NCI-H187 (cell line): Measurements from ENCODE around the gene ATP1B3.
"Not testable (repeated sequence)": the region's sequence is repeated elsewhere in the genome, so short reads cannot be mapped to it uniquely, and the experiment has no call there.

Experiments
- DNase-seq, 2 experiments: peaks; one replicate each; lab custom pipeline; 2025; lab: John Stamatoyannopoulos, UW

ATP1B3 gene

DNA sequence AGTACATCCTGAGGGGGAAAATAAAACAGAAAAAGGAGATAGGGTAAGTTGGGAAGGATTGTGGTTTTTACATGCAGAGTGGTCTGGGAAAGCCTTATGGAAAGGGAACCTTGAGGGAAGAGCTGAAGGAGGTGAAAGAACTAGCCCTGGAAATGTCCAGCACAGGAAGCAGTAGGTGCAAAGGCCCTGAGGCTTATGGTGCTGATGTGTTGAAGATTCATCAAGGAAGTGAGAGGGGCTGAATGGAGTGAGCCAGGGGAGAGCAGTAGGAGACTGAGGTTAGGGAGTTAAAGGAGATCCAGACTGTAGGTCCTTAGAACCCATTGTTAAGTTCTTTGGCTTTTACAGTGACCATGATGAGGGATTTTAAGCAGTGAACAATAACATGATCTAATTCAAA lies 33.0 kb downstream of the ATP1B3 start:
- no peak for DNase-seq

DNA sequence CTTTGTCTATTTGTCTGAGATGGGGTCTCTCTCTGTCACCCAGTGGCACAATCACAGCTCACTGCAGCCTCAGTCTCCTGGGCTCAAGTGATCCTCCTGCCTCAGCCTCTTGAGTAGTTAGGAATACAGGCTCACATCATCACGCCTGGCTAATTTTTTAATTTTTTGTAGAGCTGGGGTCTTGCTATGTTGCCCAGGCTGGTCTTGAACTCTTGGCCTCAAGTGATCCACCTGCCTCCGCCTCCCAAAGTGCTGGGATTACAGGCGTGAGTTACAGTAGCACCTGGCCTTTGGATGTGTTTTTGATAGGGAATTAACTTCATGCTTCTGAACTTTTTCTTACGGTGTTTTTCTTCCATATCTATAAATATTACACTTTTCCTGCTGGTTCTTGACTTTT lies 33.5 kb downstream of the ATP1B3 start:
- not testable (repeated sequence) for DNase-seq

GRCh38 chr3:141913150-141913811 lies 36.8 kb downstream of the ATP1B3 start:
- DNase-seq: no peak

- no peak for DNase-seq
Observed at GRCh38 chr3:141914311-141914710, 37.9 kb downstream of the ATP1B3 start.

DNA sequence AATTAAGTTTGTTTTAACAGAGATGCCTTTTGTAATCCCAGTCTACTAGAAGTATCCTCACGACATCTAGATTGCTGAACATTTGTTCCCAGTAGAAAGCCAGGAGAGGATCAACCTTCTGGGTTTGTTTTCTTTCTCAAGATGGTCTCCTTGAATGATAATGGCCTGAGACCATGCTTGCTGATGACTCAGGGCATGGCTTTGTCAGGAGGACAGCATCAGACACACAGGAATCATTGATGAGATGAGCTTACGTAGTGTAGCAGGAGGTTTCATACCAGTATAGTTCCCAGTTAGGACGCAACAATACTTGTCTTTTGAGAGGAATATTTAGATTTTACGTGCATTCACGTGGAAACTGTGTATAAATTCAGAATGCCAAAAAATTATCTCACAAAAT lies 38.6 kb downstream of the ATP1B3 start:
- DNase-seq: no peak

DNA sequence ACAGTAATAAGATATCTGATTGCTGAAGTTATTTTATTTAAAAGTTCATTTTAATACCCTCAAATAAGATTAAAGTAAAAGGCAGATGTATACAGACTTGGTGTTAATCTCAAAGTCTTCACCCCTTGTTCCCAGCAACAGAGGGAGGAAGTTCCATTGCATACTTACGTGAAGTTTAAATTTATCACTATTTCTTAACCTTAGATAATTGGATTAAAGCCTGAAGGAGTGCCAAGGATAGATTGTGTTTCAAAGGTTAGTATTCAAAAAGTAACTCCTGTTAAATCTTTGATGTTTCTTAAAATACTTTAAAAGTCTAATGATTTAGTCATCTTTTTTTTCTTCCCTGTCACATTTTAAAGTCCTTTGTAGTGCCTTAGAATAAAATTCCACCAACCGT lies 39.3 kb downstream of the ATP1B3 start:
- no peak for DNase-seq

GRCh38 chr3:141920701-141921100 lies 44.3 kb downstream of the ATP1B3 start:
- no peak for DNase-seq

- no peak for DNase-seq
Observed at GRCh38 chr3:141921316-141921715, 44.9 kb downstream of the ATP1B3 start.

DNA sequence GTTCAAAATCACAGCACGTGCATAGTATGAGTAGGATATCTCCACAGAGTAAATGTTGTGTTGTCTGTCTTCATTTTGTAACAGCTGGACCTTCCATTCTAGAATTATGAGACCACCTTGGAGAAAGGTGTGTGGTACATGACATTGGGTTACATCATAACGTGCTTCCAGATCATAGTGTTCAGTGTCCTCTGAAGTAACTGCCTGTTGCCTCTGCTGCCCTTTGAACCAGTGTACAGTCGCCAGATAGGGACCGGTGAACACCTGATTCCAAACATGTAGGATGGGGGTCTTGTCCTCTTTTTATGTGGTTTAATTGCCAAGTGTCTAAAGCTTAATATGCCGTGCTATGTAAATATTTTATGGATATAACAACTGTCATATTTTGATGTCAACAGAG lies 49.2 kb downstream of the ATP1B3 start:
- DNase-seq: not testable (repeated sequence)

DNA sequence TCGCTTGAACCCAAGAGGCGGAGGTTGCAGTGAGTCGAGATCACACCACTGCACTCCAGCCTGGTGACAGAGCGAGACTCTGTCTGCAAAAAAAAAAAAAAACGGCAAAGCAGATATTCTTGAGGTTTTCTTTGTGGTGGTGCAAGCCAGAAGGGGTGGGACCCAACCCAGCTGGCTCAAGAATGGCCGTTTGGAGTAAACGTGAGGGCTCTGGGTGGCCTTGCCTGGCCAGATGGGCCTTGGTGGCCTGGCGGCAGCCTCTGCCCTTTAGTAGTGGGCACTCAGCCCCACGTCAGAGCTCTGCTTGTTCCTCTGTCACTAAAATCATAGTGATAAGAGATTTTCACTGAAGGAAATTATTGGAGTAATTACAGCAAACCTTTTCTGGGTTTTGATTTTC lies 50.5 kb downstream of the ATP1B3 start:
- DNase-seq: no peak

DNA sequence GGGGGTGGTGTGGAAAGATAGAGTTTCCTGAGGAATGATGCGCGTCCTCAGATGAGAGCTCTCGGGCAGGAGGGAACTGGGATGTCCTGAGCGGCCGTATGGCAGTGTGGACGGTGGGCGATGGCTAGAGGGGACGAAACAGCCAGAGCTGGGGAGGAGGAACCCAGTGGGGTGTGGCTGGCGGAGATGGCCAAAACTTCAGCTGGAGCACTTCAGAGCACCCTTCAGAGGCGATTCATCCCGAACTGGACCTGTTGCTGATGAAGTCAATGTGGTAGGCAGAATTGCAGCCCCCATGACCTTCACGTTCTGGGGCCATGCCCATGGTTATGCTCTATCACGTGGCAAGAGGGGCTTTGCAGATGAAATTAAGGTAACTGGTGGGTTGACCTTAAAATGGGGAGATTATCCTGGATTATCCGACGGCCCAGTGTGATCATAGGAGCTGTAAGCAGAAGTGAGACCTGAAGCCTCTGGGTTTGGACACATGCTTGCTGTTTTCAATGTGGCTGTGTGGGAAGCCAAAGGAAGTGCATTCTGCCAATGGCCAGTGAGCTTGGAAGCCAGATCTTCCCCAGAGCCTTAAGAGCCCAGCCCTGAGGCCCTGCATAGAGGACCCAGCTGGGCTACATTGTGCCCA lies 52.3 kb downstream of the ATP1B3 start:
- DNase-seq: no peak

DNA sequence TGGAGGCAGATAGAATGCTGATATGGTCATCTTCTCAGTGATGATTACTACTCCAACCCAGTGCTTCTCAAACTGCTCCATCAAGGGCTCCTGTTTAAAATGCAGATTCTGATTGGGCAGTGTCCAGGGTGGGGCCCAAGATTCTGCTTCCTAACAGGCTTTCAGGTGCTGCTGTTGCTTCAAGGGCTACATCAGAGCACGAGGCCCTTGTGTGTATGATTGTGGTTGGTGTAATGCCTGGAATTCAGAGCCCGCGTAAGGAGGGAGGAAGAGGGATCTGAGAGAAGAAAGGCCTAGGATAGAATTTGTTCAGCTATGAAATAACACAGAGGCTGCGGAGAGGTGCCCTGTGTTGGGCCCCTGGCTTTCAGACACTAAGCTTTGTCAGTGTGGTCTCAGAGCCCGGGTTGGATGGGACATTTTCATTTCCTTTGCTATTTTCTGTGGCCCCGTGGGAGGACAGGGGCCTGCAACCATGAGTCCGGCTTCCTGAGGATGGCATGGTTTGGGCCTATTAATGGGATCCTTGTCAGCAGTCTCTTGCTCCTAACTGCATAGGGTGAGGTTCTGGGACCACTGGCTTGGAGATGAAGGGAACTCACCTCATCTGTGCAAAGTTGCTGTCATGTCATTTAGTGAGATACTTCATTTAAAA lies 53.0 kb downstream of the ATP1B3 start:
- no peak for DNase-seq

- DNase-seq: no peak
Observed at GRCh38 chr3:141930801-141931200, 54.4 kb downstream of the ATP1B3 start.

GRCh38 chr3:141933421-141934300 lies 57.2 kb downstream of the ATP1B3 start:
- no peak for DNase-seq

DNA sequence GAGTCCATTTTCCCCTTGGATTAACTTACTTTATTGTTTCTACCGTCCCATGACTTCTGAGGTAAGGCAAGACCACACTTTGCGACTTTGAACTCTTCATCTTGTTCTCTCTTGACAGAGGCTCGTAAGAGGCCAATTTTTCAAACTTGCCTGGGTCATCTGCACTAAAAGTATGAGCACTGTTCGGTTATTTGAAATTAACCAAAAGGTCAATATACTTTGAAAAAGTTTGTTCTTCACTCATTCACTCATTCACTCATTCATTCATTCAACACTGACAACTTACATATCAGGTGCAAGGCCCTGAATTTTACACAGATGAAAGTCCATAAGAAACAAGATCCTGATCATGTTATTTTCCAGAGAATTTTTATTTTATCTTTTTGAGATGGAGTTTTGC lies 57.9 kb downstream of the ATP1B3 start:
- no peak for DNase-seq

GRCh38 chr3:141938011-141938500 lies 61.6 kb downstream of the ATP1B3 start:
- no peak for DNase-seq

DNA sequence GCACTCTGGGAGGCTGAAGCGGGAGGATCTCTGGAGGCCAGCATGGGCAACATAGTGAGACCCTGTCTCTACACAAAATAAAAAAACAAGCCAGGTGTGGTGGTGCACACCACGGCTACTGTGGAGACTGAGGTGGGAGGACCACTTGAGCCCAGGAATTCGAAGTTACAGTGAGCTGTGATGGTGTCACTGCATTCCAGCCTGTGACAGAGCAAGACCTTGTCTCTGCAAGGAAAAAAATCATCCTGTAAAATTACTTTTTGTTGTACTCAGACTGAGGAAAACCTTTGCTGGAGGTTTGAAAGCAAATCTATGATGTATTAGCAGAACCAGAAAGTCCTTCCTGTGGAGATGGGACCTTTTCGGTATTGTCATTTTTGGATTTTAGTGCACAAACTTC lies 63.3 kb downstream of the ATP1B3 start:
- no peak for DNase-seq

- no peak for DNase-seq
Observed at GRCh38 chr3:141940194-141940776, 63.8 kb downstream of the ATP1B3 start.

DNA sequence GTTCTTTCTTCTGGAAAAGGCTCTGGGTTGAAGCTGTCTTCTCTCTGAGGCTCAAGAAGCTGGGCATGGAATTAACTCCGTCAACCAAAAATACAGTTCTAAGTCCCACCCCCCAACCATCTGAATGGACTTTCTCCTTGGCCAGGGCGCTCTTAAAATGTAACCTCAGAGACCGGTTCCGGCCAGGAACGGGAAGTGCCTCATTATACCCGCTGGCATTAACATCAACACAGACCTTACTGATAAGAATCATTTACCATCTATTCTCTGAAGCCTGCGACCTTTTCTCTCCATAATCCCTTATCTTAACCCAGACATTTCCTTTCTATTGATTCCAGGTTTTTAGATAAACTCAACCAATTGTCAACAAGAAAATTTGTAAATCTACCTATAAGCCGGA lies 64.7 kb downstream of the ATP1B3 start:
- no peak for DNase-seq

DNA sequence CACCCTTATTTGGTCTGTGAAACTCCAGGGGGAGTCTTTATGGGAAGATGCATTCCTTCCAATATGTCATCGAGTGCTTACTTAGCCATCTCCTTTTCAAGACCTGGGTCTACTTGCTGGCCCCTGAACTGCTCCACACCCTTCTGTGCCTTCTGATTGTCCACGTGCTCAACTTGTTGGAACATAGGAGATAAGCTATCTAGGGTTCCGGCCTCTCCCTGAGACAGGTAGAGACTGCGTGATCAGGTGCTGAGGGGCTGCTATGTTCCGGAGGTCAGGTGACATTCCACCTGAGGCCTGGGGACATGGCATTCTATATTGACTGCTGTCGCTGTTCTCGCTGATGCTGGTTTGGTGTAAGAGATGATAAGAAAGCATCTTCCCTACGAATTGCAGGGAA lies 65.6 kb downstream of the ATP1B3 start:
- DNase-seq: no peak

GRCh38 chr3:141945726-141946485 lies 69.5 kb downstream of the ATP1B3 start:
- DNase-seq: no peak
